Measurements from ENCODE around the gene RGP1. TPM values are rescaled to one million over a fixed set of nuclear protein-coding genes. Genes with fewer than 3 reads are reported as not detected.
A peak's percentile ranks its signal among the peaks of the same experiment; 100 is the strongest.

Gene RGP1
- total and polyA plus RNA-seq, 9 of the 15 experiments (the other 6 are each of a cell fraction or from before 2014, with no cell fraction given) = 0.42 to 13.8 (median 6.7) TPM

DNA sequence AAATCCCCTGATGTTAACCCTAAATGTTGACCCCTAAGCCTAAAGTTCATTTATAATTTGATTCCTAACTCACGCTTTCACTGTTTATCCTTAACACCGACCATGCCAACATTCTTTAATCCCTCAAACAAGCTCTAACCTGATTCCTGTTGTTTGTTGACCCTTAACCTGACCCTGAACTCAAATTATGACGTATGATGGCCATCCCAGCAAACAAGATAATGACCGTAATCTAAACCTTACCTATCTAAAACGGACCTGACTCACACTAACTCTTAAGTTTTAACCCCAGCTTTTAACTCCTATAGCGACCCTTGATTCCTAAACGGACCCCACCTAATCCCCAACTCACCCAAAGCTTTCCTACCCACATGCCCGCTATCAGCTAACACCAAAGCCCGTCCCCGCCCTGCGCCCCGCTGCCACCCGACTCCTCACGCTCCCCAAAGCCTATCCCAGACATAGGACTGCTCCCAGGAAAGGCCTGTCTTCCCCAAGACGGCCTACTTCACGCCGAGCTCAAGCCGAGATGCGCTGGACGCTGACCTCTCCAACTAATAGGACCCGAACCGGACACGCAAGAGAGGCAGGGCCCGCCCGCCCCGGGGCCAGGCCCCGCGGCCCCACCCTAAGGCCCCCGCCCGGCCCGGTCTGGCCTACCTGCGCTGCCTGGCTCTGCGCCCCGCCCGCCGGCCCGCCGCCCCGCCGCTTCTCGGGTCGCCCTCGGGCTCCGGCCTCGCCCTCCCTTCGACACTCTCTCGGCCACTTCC, 17.5 kb upstream of the RGP1 start (continued):
- TF ChIP-seq, protein P1, sequence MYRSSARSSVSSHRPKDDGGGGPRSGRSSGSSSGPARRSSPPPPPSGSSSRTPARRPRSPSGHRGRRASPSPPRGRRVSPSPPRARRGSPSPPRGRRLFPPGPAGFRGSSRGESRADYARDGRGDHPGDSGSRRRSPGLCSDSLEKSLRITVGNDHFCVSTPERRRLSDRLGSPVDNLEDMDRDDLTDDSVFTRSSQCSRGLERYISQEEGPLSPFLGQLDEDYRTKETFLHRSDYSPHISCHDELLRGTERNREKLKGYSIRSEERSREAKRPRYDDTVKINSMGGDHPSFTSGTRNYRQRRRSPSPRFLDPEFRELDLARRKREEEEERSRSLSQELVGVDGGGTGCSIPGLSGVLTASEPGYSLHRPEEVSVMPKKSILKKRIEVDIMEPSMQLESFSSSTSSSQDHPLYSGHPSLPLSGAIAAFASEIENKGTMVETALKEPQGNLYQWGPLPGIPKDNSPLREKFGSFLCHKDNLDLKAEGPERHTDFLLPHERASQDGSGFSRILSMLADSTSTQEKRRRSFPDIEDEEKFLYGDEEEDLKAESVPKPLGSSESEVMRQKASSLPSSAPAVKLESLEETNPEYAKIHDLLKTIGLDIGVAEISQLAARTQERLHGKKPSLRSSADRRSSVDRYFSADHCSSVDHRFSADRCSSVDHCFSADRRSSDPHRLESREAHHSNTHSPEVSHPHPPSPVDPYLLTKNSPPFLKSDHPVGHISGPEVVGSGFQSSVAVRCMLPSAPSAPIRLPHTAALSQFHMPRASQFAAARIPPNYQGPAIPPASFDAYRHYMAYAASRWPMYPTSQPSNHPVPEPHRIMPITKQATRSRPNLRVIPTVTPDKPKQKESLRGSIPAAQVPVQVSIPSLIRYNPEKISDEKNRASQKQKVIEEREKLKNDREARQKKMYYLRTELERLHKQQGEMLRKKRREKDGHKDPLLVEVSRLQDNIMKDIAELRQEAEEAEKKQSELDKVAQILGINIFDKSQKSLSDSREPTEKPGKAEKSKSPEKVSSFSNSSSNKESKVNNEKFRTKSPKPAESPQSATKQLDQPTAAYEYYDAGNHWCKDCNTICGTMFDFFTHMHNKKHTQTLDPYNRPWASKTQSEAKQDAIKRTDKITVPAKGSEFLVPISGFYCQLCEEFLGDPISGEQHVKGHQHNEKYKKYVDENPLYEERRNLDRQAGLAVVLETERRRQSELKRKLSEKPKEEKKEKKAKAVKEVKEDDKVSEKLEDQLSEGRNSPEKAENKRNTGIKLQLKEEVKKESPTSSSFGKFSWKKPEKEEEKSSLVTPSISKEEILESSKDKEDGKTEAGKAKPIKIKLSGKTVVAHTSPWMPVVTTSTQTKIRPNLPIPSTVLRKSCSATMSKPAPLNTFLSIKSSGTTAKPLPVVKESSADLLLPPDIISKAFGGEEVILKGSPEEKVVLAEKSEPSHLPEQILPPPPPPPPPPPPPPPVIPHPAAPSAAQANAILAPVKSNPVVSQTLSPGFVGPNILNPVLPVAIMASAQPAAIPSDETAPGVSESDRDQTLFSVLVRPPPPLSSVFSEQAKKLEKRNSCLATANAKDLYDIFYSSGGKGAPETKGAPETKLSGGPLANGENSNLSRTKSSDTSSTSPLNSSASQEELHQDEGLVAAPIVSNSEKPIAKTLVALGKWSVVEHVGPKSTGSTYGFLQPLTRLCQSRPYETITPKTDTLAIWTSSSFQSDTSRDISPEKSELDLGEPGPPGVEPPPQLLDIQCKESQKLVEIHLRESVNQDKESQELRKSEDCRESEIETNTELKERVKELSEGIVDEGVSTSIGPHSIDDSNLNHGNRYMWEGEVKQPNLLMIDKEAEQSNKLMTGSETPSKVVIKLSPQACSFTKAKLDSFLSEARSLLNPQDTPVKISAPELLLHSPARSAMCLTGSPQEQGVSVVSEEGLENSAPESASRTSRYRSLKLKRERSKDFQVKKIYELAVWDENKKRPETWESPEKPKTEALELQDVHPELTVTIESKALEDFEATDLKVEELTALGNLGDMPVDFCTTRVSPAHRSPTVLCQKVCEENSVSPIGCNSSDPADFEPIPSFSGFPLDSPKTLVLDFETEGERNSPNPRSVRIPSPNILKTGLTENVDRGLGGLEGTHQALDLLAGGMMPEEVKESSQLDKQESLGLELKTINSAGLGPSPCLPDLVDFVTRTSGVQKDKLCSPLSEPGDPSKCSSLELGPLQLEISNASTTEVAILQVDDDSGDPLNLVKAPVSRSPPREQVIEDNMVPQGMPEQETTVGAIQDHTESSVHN (IDR thresholded peaks at IDR 0.05; ENCODE audit: borderline replicate concordance in 1 of 2, low read depth in 1 of 2) = peak in 1 of 2 experiments; percentile 38; a peak in 1 of 4 replicates
- no peak for TF ChIP-seq PURB (CRISPR knock-in tag; IDR thresholded peaks at IDR 0.05; ENCODE audit: low read depth)
- no peak for TF ChIP-seq CBX8 (IDR thresholded peaks at IDR 0.05; ENCODE audit: borderline replicate concordance, extremely low read depth, low read depth, low read length, poor library complexity, severe bottlenecking)
- TF ChIP-seq OTX1 (CRISPR knock-in tag; IDR thresholded peaks at IDR 0.05) = no peak
- no peak for TF ChIP-seq ZBTB1 (CRISPR knock-in tag; IDR thresholded peaks at IDR 0.05; ENCODE audit: borderline replicate concordance, low read depth)
- TF ChIP-seq, protein P2, sequence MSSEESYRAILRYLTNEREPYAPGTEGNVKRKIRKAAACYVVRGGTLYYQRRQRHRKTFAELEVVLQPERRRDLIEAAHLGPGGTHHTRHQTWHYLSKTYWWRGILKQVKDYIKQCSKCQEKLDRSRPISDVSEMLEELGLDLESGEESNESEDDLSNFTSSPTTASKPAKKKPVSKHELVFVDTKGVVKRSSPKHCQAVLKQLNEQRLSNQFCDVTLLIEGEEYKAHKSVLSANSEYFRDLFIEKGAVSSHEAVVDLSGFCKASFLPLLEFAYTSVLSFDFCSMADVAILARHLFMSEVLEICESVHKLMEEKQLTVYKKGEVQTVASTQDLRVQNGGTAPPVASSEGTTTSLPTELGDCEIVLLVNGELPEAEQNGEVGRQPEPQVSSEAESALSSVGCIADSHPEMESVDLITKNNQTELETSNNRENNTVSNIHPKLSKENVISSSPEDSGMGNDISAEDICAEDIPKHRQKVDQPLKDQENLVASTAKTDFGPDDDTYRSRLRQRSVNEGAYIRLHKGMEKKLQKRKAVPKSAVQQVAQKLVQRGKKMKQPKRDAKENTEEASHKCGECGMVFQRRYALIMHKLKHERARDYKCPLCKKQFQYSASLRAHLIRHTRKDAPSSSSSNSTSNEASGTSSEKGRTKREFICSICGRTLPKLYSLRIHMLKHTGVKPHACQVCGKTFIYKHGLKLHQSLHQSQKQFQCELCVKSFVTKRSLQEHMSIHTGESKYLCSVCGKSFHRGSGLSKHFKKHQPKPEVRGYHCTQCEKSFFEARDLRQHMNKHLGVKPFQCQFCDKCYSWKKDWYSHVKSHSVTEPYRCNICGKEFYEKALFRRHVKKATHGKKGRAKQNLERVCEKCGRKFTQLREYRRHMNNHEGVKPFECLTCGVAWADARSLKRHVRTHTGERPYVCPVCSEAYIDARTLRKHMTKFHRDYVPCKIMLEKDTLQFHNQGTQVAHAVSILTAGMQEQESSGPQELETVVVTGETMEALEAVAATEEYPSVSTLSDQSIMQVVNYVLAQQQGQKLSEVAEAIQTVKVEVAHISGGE (CRISPR knock-in tag; IDR thresholded peaks at IDR 0.05) = no peak
- peak in 1 of 2 experiments; percentile 29; a peak in 1 of 4 replicates for TF ChIP-seq TRIM24 (IDR thresholded peaks at IDR 0.05)
- TF ChIP-seq TCF7L2 (IDR thresholded peaks at IDR 0.05; ENCODE audit: low read depth, low read length) = no peak
- TF ChIP-seq, protein P3, sequence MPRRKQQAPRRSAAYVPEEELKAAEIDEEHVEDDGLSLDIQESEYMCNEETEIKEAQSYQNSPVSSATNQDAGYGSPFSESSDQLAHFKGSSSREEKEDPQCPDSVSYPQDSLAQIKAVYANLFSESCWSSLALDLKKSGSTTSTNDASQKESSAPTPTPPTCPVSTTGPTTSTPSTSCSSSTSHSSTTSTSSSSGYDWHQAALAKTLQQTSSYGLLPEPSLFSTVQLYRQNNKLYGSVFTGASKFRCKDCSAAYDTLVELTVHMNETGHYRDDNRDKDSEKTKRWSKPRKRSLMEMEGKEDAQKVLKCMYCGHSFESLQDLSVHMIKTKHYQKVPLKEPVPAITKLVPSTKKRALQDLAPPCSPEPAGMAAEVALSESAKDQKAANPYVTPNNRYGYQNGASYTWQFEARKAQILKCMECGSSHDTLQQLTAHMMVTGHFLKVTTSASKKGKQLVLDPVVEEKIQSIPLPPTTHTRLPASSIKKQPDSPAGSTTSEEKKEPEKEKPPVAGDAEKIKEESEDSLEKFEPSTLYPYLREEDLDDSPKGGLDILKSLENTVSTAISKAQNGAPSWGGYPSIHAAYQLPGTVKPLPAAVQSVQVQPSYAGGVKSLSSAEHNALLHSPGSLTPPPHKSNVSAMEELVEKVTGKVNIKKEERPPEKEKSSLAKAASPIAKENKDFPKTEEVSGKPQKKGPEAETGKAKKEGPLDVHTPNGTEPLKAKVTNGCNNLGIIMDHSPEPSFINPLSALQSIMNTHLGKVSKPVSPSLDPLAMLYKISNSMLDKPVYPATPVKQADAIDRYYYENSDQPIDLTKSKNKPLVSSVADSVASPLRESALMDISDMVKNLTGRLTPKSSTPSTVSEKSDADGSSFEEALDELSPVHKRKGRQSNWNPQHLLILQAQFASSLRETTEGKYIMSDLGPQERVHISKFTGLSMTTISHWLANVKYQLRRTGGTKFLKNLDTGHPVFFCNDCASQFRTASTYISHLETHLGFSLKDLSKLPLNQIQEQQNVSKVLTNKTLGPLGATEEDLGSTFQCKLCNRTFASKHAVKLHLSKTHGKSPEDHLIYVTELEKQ (CRISPR knock-in tag; IDR thresholded peaks at IDR 0.05) = no peak
- no peak for TF ChIP-seq ZNF224 (CRISPR knock-in tag; IDR thresholded peaks at IDR 0.05)
